Ascending aorta (tissue), 2 donors: Measurements from ENCODE around the gene NBEA. TPM values are rescaled to one million over a fixed set of nuclear protein-coding genes. Genes with fewer than 3 reads are reported as not detected.

Source experiments
- DNase-seq, 2 donors: peaks; one replicate each; pipeline ENCODE4 v3.0.0-alpha.2; 2019; ENCODE audit warnings: low spot score in 2 of 2
- H3K27ac ChIP-seq, 2 donors: fragments of 200-600 bp; sonication (generic); one replicate each; pipeline ENCODE4 v1.5.1; 2016 to 2017; ENCODE audit warnings: mild to moderate bottlenecking in 1 of 2
- H3K27me3 ChIP-seq: fragments of 200-600 bp; sonication (generic); one replicate; pipeline ENCODE4 v1.5.1; 2017
- H3K36me3 ChIP-seq, 2 donors: fragments of 200-600 bp; sonication (generic); one replicate each; pipeline ENCODE4 v1.5.1; 2016
- H3K4me1 ChIP-seq, 2 donors: fragments of 200-600 bp; sonication (generic); one replicate each; pipeline ENCODE4 v1.5.1; 2016 to 2017; ENCODE audit warnings: mild to moderate bottlenecking in 1 of 2
- H3K4me3 ChIP-seq, 2 donors: fragments of 200-600 bp; sonication (generic); one replicate each; pipeline ENCODE4 v1.5.1; 2016 to 2017; ENCODE audit warnings: mild to moderate bottlenecking in 1 of 2
- H3K9me3 ChIP-seq, 2 donors: fragments of 200-600 bp; sonication (generic); one replicate each; pipeline ENCODE4 v1.5.1; 2016
- CTCF ChIP-seq, 3 experiments: fragments of 200-600 bp in 2 of 3; fragments of 450-650 bp in 1 of 3; sonication (generic) in 2 of 3; IDR thresholded peaks; one replicate each; pipeline ENCODE4 v1.5.1; 2016 to 2019; ENCODE audit warnings: antibody characterized with exemption in 3 of 3, mild to moderate bottlenecking in 1 of 3, moderate library complexity in 1 of 3
- intact Hi-C: fragments of 100-400 bp; cut with DNase I; formaldehyde crosslinking; loops from one replicate; pipeline ENCODE4 v1.15.1; 2023
- total RNA-seq: library from RNA; depleted of rRNA; stranded (reverse); fragments of >200 nt; gene quantifications from one replicate; pipeline ENCODE4 v1.1.0, GENCODE V29; 2016

Gene NBEA
- total RNA-seq, 1 donor from 2014 or later = 1.6 TPM

DNA sequence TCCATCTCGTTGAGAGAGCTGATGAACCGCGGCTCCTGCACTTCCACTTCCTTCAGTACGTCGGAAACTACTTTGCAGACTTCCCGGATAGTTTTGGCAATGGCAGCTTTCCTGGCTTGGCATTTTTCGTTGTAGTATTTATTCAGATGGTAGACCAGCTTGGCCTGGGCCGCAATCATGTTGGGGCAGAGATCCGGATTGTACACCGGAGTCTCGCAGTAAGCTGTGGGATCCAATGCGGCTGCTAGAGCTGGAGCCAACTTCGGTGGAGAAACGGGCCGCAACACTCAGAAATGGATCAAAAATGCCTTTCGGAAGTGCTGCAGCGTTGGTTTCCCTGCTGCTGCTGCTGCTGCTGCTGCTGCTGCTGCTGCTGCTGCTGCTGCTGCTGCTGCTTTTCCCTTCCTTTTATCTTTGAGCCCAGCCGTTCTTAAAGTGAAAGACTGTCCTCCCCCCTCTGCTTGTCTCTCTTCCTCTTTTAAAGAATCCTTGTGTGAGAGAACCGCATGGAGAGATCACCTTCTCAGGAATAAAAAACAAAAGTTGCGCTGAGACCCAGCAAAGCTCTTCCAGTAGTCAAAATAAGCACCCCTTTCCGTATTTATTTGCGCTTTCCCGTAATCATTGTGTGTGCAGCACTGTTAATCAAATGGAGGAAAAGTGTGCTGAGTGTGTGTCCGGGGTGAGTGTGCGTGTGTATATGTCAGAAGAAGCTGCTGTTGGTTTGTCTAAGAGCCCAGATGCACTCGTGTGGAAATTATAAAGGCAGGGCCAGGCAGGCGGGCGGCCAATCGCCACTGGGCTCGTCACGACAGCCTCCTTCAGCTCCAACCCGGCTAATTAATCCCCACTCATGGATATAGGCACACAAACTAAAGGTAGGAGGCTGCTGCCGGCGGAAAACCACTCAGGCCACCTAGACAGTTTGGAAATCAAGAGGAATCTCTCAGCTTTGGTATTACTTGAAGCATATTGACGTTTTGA is 534.2 kb downstream of the NBEA start, which contains the start of gene MAB21L1:
TSS of gene MAB21L1 (minus strand) at position 730 of the 984 bp plus-strand sequence. CDS start at position 179, 551 bp downstream.
- Histone ChIP-seq H3K27ac (no peak within 1 kb of the TSS), H3K9me3 (no peaks in the 10 kb centered on the region), H3K4me1 (no peaks in the 10 kb centered on the region), H3K4me3 (peak within 1 kb of the TSS; percentile 40 to 53), H3K36me3 (no peaks in the 10 kb centered on the region), H3K27me3 (no peaks in the 10 kb centered on the region)
- no peak for TF ChIP-seq CTCF (IDR thresholded peaks at IDR 0.05)
- intact Hi-C loops = no loop called here
- DNase-seq = no peak

- Histone ChIP-seq H3K4me1 (no peaks in the 10 kb centered on the region), H3K9me3 (no peaks in the 10 kb centered on the region), H3K36me3 (no peaks in the 10 kb centered on the region), H3K27me3 (no peaks in the 10 kb centered on the region), H3K27ac (no peak overlapping the region), H3K4me3 (no peak overlapping the region)
- no peak for DNase-seq
- intact Hi-C loops = no loop called here
- TF ChIP-seq CTCF (IDR thresholded peaks at IDR 0.05) = no peak
These were observed 535.4 kb downstream of the NBEA start for GRCh38 chr13:35477386-35477946.

DNA sequence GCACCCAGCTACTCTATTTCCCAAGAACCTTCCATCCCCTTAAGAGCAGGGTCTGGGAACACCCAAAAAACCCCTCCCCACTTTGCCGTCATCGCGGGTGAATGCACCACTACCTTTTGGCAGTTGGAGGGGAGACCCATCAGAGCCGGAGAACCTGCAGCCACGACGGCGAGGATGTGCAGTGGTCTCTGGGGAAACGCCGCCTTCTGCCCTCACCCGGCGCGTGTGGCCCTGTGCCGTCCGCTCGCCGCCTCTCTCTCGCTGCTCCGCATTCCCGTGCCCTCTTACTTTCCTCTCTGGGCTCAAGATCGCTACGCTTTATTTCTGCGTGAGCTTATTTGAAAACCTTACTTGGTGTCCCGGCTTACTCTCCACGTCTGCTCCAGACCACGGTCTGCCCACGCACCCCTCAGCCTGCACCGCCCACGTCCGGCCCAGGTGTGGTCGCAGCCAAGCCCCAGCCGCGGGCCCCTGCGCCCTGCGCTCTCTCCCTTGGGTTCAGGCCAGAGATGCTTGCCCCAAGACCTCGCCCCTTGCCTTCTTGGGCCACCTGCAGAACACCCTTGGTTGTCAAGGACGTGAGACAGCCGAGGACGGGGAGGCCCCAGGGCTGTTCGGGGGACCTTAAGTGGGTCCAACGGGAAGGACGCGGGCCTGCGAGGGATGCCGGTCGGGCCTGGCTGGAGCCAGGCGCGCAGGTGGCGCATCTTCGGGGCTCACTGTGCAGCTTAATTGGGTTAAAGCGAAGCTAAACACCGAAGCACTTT is 536.4 kb downstream of the NBEA start:
- no peak for TF ChIP-seq CTCF (IDR thresholded peaks at IDR 0.05)
- Histone ChIP-seq H3K27ac (no peak overlapping the region), H3K4me3 (no peak overlapping the region), H3K36me3 (no peaks in the 10 kb centered on the region), H3K4me1 (no peaks in the 10 kb centered on the region), H3K27me3 (no peaks in the 10 kb centered on the region), H3K9me3 (no peaks in the 10 kb centered on the region)
- DNase-seq = no peak
- intact Hi-C loops = no loop called here

GRCh38 chr13:35479038-35479492 is 537.0 kb downstream of the NBEA start:
- DNase-seq = no peak
- Histone ChIP-seq H3K27me3 (no peaks in the 10 kb centered on the region), H3K4me3 (no peak overlapping the region), H3K27ac (no peak overlapping the region), H3K36me3 (no peaks in the 10 kb centered on the region), H3K4me1 (no peaks in the 10 kb centered on the region), H3K9me3 (no peaks in the 10 kb centered on the region)
- no peak for TF ChIP-seq CTCF (IDR thresholded peaks at IDR 0.05)
- intact Hi-C loops = no loop called here

- intact Hi-C loops = no loop called here
- Histone ChIP-seq H3K27ac (no peak overlapping the region), H3K4me3 (no peak overlapping the region), H3K4me1 (no peaks in the 10 kb centered on the region), H3K9me3 (no peaks in the 10 kb centered on the region), H3K36me3 (no peaks in the 10 kb centered on the region), H3K27me3 (no peaks in the 10 kb centered on the region)
- no peak for DNase-seq
- no peak for TF ChIP-seq CTCF (IDR thresholded peaks at IDR 0.05)
These were observed 537.6 kb downstream of the NBEA start for GRCh38 chr13:35479706-35480105.
